ENCODE data around the gene SLC5A9.
A peak's percentile ranks its signal among the peaks of the same experiment; 100 is the strongest.
"Not testable (repeated sequence)": the region's sequence is repeated elsewhere in the genome, so short reads cannot be mapped to it uniquely, and the experiment has no call there.

SLC5A9 gene

DNA sequence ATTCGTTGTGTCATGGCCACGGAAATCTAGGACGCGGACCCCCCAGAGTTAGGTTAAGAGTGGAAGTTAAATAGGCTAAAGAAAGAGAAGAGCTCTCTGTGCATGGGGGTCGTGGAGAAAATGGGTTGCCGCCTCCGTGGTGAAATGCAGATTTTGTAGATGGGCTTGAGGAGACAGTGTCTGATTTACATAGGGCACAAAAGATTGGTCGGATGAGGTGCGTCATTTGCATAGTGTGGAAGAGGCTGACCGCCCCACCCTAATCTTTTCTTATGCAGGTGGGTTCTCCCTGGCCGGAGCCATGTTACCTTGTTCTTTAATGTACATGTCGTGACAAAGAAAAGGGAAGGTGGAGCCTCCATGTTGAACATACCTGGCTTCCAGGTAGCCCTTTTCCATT lies 14.3 kb upstream of the SLC5A9 start:
- DNase-seq (ENCODE audit: low read depth): no peak
- TF ChIP-seq CTCF (conservative IDR thresholded peaks at IDR 0.05; ENCODE audit: low read depth, low read length): no peak
- H3K4me3 ChIP-seq (ENCODE audit: low read depth, low read length): no peak overlapping the region

GRCh38 chr1:48208652-48209051 lies 13.9 kb upstream of the SLC5A9 start:
- no peak overlapping the region for H3K4me3 ChIP-seq (ENCODE audit: low read depth, low read length)
- TF ChIP-seq CTCF (conservative IDR thresholded peaks at IDR 0.05; ENCODE audit: low read depth, low read length): no peak
- peak; percentile 23 for DNase-seq (ENCODE audit: low read depth)

GRCh38 chr1:48213462-48213861 lies 9.1 kb upstream of the SLC5A9 start:
- not testable (repeated sequence) for DNase-seq (ENCODE audit: low read depth); H3K4me3 ChIP-seq (ENCODE audit: low read depth, low read length)

DNA sequence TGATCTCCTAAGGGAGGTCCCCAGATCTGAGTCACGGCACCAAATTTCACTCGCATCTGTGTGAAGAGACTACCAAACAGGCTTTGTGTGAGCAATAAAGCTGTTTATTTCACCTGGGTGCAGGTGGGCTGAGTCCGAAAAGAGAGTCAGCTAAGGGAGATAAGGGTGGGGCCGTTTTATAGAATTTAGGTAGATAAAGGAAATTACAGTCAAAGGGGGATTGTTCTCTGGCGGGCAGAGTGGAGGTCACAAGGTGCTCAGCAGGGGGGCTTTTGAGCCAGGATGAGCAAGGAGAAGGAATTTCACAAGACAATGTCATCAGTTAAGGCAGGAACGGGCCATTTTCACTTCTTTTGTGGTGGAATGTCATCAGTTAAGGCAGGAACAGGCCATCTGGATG lies 8.2 kb upstream of the SLC5A9 start:
- not testable (repeated sequence) for H3K4me3 ChIP-seq (ENCODE audit: low read depth, low read length); DNase-seq (ENCODE audit: low read depth)

GRCh38 chr1:48214820-48215219 lies 7.7 kb upstream of the SLC5A9 start:
- TF ChIP-seq CTCF (conservative IDR thresholded peaks at IDR 0.05; ENCODE audit: low read depth, low read length): no peak
- no peak for DNase-seq (ENCODE audit: low read depth)
- H3K4me3 ChIP-seq (ENCODE audit: low read depth, low read length): no peak overlapping the region

DNA sequence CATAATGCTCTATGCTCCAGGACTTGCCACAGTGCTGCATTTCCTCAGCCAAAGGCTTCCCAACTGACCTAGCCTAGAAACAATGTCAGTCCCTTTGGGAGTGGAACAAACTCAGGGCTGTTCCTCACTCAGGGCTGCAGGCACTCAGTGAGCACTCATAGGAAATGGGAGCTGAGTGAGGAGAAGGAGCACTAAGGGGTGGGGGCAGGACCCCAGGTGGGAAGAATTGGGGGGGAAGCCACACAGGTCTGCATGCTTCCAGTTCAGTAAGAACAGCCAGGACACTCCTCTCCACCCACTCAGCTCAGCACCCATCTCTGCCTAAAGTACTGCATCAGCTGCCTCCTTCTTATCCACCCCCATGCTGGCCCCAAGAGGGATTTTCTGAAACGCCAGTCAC lies 7.3 kb upstream of the SLC5A9 start:
- no peak overlapping the region for H3K4me3 ChIP-seq (ENCODE audit: low read depth, low read length)
- no peak for TF ChIP-seq CTCF (conservative IDR thresholded peaks at IDR 0.05; ENCODE audit: low read depth, low read length)
- no peak for DNase-seq (ENCODE audit: low read depth)

DNA sequence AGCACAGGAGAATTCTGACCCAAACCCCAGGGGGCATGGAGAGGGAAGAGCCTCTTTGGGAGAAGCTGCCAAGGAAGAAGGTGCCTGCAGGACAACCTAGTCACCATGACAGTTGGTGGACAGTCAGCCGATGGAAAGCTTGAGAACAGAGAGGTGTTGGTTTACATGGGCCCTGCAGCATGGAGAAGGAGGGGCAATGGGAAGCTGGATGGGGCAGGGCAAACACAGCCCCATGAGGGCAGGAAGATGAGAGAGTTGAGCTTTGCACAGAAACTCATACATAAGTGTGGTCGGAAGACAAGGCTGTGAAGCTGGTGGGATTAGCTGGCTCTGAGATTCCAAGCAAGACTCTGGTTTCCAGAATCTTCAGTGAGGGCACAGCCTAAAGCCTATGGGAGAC lies 6.6 kb upstream of the SLC5A9 start:
- H3K4me3 ChIP-seq (ENCODE audit: low read depth, low read length): no peak overlapping the region
- DNase-seq (ENCODE audit: low read depth): no peak
- TF ChIP-seq CTCF (conservative IDR thresholded peaks at IDR 0.05; ENCODE audit: low read depth, low read length): no peak

DNA sequence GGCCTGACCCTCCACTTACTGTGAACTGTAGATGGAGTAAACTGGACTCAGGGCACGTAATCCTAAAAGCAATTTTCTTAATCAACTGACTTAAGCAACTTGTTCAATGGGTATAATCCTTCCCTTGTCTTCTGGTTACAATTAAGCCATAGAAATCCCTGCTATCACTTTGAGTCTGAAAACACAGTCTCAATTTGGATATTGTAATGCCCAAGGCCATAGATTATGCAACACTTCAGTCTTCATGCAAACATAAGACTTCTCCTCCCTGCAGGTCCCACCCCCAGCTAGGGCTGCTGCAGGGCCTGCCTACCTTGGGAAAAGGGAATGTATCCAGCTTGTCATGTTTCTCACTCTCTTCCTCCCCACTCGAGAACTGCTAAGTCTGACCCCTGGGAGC lies 6.2 kb upstream of the SLC5A9 start:
- no peak for TF ChIP-seq CTCF (conservative IDR thresholded peaks at IDR 0.05; ENCODE audit: low read depth, low read length)
- DNase-seq (ENCODE audit: low read depth): no peak

More for the DNA sequence above, 6.2 kb upstream of the SLC5A9 start:
- no peak overlapping the region for H3K4me3 ChIP-seq (ENCODE audit: low read depth, low read length)

Measured in choroid plexus epithelial cell (primary cell).